Kidney epithelial cell (primary cell): Measurements from ENCODE around the gene LURAP1L. TPM values are rescaled to one million over a fixed set of nuclear protein-coding genes. Genes with fewer than 3 reads are reported as not detected.

ENCODE experiments used
- DNase-seq: peaks from one replicate; pipeline ENCODE4 v3.0.0-alpha.2; 2010; ENCODE audit warnings: low read depth
- H3K27me3 ChIP-seq: 2 replicates; pipeline ENCODE4 v1.6.0; 2011; ENCODE audit warnings: low read length; ENCODE audit not compliant: control insufficient read depth, insufficient read depth
- H3K36me3 ChIP-seq: 2 replicates; pipeline ENCODE4 v1.5.1; 2011; ENCODE audit warnings: low read length; ENCODE audit not compliant: control insufficient read depth, insufficient read depth
- H3K4me3 ChIP-seq: 2 replicates; pipeline ENCODE4 v1.5.1; 2011; ENCODE audit warnings: low read depth, mild to moderate bottlenecking, control low read depth, low read length
- CTCF ChIP-seq: IDR thresholded peaks from 2 replicates; pipeline ENCODE4 v1.5.1; 2011; ENCODE audit warnings: mild to moderate bottlenecking, moderate library complexity, low read length, control low read depth, inconsistent platforms; ENCODE audit not compliant: insufficient read depth, poor library complexity, severe bottlenecking
- total RNA-seq: library from RNA; depleted of rRNA; stranded (reverse); fragments of >200 nt; gene quantifications from 2 replicates; pipeline ENCODE4 v1.2.3, GENCODE V29; 2015

The LURAP1L gene
- total RNA-seq, 1 donor from 2014 or later = 46.6 TPM

GRCh38 chr9:12798066-12798770, 23.4 kb downstream of the LURAP1L start:
- Histone ChIP-seq H3K4me3 (no peak overlapping the region), H3K36me3 (no peaks in the 10 kb centered on the region), H3K27me3 (no peaks in the 10 kb centered on the region)
- no peak for TF ChIP-seq CTCF
- DNase-seq = no peak

- H3K4me3 ChIP-seq = no peak overlapping the region
- no peak for DNase-seq
- H3K36me3 ChIP-seq = no peaks in the 10 kb centered on the region
- no peaks in the 10 kb centered on the region for H3K27me3 ChIP-seq
- TF ChIP-seq CTCF = no peak
Observed at GRCh38 chr9:12801187-12801586, 26.4 kb downstream of the LURAP1L start.

GRCh38 chr9:12801663-12802062, 26.8 kb downstream of the LURAP1L start:
- Histone ChIP-seq H3K27me3 (no peaks in the 10 kb centered on the region), H3K4me3 (no peak overlapping the region), H3K36me3 (no peaks in the 10 kb centered on the region)
- DNase-seq = no peak
- no peak for TF ChIP-seq CTCF

GRCh38 chr9:12802093-12802492, 27.3 kb downstream of the LURAP1L start:
- TF ChIP-seq CTCF = no peak
- DNase-seq = no peak
- Histone ChIP-seq H3K4me3 (no peak overlapping the region), H3K27me3 (no peaks in the 10 kb centered on the region), H3K36me3 (no peaks in the 10 kb centered on the region)

- no peak for DNase-seq
- no peaks in the 10 kb centered on the region for H3K27me3 ChIP-seq
Observed at GRCh38 chr9:12808569-12808968, 33.7 kb downstream of the LURAP1L start.

More at GRCh38 chr9:12808569-12808968, 33.7 kb downstream of the LURAP1L start:
- no peak overlapping the region for H3K4me3 ChIP-seq
- TF ChIP-seq CTCF = no peak
- no peaks in the 10 kb centered on the region for H3K36me3 ChIP-seq
